ENCODE results near the gene MFSD6. TPM values are rescaled to one million over a fixed set of nuclear protein-coding genes. Genes with fewer than 3 reads are reported as not detected.

The MFSD6 gene
- total and polyA plus RNA-seq, 4 donors: 15.0 to 52.0 (median 42.3) TPM

DNA sequence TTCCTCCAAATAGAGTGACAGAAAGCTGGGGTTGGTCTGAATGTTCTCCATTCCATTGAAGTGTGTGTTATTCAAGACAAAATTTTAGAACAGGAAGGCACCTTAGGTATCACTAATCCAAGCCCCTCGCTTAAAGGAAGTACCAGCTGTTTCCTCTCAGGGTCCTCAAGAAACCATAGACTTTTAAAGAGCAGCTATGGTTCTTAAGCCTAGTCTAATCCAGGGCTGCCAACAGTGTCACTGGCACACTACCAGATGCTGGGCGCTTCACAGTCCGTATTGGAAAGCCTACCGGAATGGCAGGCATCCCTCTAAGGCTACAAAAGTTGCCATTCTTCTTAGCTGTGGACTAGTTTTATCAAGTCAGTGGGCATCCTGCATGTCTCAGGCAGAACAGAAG is 124.4 kb downstream of the MFSD6 start:
- no peaks in the 10 kb centered on the region for H3K36me3 ChIP-seq (ENCODE audit: control insufficient read depth, insufficient read depth, low read length)
- H3K27ac ChIP-seq (ENCODE audit: low read depth, low read length): no peak overlapping the region
- 74% methylated on average over 4 of the region's 4 CpGs for WGBS (ENCODE audit: insufficient coverage)
- DNase-seq (ENCODE audit: low read depth in 4 of 6, low spot score in 6 of 6): peak in 1 of 6 donors; percentile 21
- no peaks in the 10 kb centered on the region for H3K27me3 ChIP-seq (ENCODE audit: control insufficient read depth, insufficient read depth, low read length)
- no peaks in the 10 kb centered on the region for H3K9me3 ChIP-seq (ENCODE audit: control insufficient read depth, insufficient read depth, low read length)
- H3K4me3 ChIP-seq (ENCODE audit: low read depth, low read length): no peak overlapping the region
- H3K4me1 ChIP-seq (ENCODE audit: control insufficient read depth, insufficient read depth, low read length): peaks cover 7% of the 10 kb centered on the region

DNA sequence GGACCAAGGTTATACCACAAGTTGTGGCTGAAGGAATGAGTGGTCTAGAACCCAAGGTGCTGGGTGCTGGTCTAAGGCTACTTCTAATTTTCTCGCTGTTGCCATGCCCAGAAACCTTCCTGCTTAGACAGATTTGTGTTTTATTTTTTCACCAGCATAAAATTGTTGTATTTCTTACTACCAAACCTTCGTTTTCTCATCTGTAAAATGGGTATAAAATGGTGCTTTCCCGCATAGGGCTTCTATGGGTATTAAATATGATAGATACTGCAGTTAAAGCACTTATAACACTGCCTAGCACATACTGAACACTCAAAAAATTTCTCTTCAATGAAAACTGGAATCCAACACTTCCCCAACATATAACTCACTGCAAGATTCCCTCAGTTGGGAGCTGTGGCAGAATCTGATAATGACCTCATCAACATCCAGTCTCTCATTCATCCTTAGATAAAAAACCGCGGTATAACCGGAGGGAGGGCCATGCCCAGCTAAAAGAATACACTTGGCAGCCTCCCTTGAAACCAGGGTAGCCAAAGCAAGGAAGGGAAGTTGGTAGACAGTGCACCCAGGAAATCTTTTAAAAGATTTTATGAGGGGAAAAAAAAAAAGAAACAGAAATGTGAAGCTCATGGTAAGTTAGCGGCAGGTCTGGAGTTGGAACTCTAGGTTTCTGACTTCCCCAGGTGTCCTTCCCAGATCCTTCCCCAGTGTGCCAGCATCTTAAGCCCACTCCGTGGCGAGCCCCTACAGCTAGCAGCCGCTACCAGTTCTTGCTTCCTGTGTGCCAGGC is 125.2 kb downstream of the MFSD6 start:
- Histone ChIP-seq H3K36me3 (ENCODE audit: control insufficient read depth, insufficient read depth, low read length) (no peaks in the 10 kb centered on the region), H3K4me3 (ENCODE audit: low read depth, low read length) (peak overlapping the region; percentile 72), H3K27ac (ENCODE audit: low read depth, low read length) (peak overlapping the region; percentile 84), H3K4me1 (ENCODE audit: control insufficient read depth, insufficient read depth, low read length) (peaks cover 7% of the 10 kb centered on the region), H3K9me3 (ENCODE audit: control insufficient read depth, insufficient read depth, low read length) (peaks cover 2% of the 10 kb centered on the region), H3K27me3 (ENCODE audit: control insufficient read depth, insufficient read depth, low read length) (no peaks in the 10 kb centered on the region)
- 88% methylated on average over 3 of the region's 10 CpGs for WGBS (ENCODE audit: insufficient coverage)
- peak in 1 of 6 donors; percentile 8 for DNase-seq (ENCODE audit: low read depth in 4 of 6, low spot score in 6 of 6)

DNA sequence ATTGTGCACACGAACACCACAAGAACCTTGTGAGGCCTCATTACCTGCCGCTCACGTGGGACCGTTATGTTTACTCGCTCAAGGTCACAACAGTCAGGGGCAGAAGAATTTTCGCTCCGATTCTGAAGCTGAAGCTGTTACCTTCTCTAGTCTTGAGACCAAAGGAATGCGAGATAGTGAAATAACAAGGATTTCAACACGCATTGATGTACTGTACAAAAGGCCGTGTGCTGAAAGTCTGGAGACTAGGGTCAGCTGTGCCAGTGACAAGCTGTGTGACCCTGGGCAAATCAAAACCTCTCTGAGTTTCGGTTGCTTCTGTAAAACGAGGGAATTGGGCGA is 125.8 kb downstream of the MFSD6 start:
- Histone ChIP-seq H3K4me1 (ENCODE audit: control insufficient read depth, insufficient read depth, low read length) (peaks cover 7% of the 10 kb centered on the region), H3K27me3 (ENCODE audit: control insufficient read depth, insufficient read depth, low read length) (no peaks in the 10 kb centered on the region), H3K36me3 (ENCODE audit: control insufficient read depth, insufficient read depth, low read length) (no peaks in the 10 kb centered on the region), H3K9me3 (ENCODE audit: control insufficient read depth, insufficient read depth, low read length) (peaks cover 6% of the 10 kb centered on the region), H3K4me3 (ENCODE audit: low read depth, low read length) (peak overlapping the region; percentile 72), H3K27ac (ENCODE audit: low read depth, low read length) (peak overlapping the region; percentile 84)
- 41% methylated on average over 13 of the region's 13 CpGs for WGBS (ENCODE audit: insufficient coverage)
- peak in 2 of 6 donors; percentile 22 to 33 for DNase-seq (ENCODE audit: low read depth in 4 of 6, low spot score in 6 of 6)

DNA sequence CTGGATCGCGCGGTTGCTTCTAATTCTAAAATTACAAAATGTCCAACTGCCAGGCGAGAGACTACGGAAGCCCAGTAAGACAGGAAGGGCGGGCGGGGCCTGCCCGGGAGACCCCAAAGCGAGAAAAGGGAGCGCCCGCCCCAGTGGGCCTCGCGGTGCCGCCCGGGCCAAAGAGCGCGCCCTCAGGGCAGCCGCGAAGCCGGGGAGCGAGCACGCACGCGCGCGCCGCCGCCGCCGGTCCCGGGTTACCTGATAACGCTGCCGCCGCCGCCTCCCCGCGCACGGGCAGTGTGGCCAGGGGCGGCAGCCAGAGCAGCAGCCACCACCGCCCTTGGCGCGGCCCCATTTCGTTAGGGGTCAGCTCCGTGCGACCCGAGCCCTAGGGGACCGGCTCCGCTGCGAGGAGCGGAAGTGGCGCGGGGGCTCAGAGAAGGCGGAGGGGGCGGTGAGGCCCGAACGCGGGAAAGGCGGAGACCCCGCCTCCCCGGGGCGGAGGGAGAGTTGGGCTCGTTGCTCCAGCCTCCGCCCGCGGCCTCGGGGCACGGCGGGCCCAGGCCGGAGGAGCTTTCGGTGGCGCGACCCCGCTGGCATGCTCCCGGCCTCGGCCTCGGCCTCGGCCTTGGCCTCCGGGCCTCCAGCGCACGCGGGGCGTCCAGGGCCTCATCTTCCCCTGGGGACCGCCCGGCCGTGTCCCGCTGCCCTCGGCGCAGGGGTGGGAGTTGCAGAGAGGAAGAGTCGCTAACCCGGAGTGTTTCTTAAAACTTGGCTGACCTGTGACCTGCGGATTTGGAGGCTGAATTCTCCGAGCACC is 126.4 kb downstream of the MFSD6 start, which contains the start of gene NEMP2:
NEMP2 (minus strand) TSS at position 413 of the 811 bp plus-strand sequence; CDS start at position 346, 67 bp downstream.
- DNase-seq (ENCODE audit: low read depth in 4 of 6, low spot score in 6 of 6): peak; percentile 38 to 91 (median 63)
- Histone ChIP-seq H3K36me3 (ENCODE audit: control insufficient read depth, insufficient read depth, low read length) (no peaks in the 10 kb centered on the region), H3K9me3 (ENCODE audit: control insufficient read depth, insufficient read depth, low read length) (peaks cover 6% of the 10 kb centered on the region), H3K4me1 (ENCODE audit: control insufficient read depth, insufficient read depth, low read length) (peaks cover 7% of the 10 kb centered on the region), H3K27me3 (ENCODE audit: control insufficient read depth, insufficient read depth, low read length) (no peaks in the 10 kb centered on the region), H3K27ac (ENCODE audit: low read depth, low read length) (peak within 1 kb of the TSS; percentile 84), H3K4me3 (ENCODE audit: low read depth, low read length) (peak within 1 kb of the TSS; percentile 72)
- under 1% methylated on average over 91 of the region's 92 CpGs for WGBS (ENCODE audit: insufficient coverage)

- H3K4me1 ChIP-seq (ENCODE audit: control insufficient read depth, insufficient read depth, low read length): peaks cover 7% of the 10 kb centered on the region
- peak overlapping the region; percentile 84 for H3K27ac ChIP-seq (ENCODE audit: low read depth, low read length)
- WGBS (ENCODE audit: insufficient coverage): 0% methylated on average over 1 of the region's 7 CpGs
- no peaks in the 10 kb centered on the region for H3K27me3 ChIP-seq (ENCODE audit: control insufficient read depth, insufficient read depth, low read length)
- H3K36me3 ChIP-seq (ENCODE audit: control insufficient read depth, insufficient read depth, low read length): no peaks in the 10 kb centered on the region
- H3K9me3 ChIP-seq (ENCODE audit: control insufficient read depth, insufficient read depth, low read length): peaks cover 6% of the 10 kb centered on the region
- H3K4me3 ChIP-seq (ENCODE audit: low read depth, low read length): peak overlapping the region; percentile 72
- DNase-seq (ENCODE audit: low read depth in 4 of 6, low spot score in 6 of 6): no peak
These were observed 126.9 kb downstream of the MFSD6 start for GRCh38 chr2:190535121-190535439.

- peak in 2 of 6 donors; percentile 5 to 7 for DNase-seq (ENCODE audit: low read depth in 4 of 6, low spot score in 6 of 6)
- H3K27ac ChIP-seq (ENCODE audit: low read depth, low read length): peak overlapping the region; percentile 84
- H3K9me3 ChIP-seq (ENCODE audit: control insufficient read depth, insufficient read depth, low read length): peaks cover 9% of the 10 kb centered on the region
- H3K36me3 ChIP-seq (ENCODE audit: control insufficient read depth, insufficient read depth, low read length): no peaks in the 10 kb centered on the region
- H3K27me3 ChIP-seq (ENCODE audit: control insufficient read depth, insufficient read depth, low read length): no peaks in the 10 kb centered on the region
- H3K4me1 ChIP-seq (ENCODE audit: control insufficient read depth, insufficient read depth, low read length): peaks cover 7% of the 10 kb centered on the region
- no CpG with 5 or more reads among the region's 1 CpG for WGBS (ENCODE audit: insufficient coverage)
- peak overlapping the region; percentile 72 for H3K4me3 ChIP-seq (ENCODE audit: low read depth, low read length)
These were observed 127.4 kb downstream of the MFSD6 start for GRCh38 chr2:190535586-190535985.

GRCh38 chr2:190537765-190538164 is 129.6 kb downstream of the MFSD6 start:
- no peaks in the 10 kb centered on the region for H3K36me3 ChIP-seq (ENCODE audit: control insufficient read depth, insufficient read depth, low read length)
- no peak overlapping the region for H3K27ac ChIP-seq (ENCODE audit: low read depth, low read length)
- no peaks in the 10 kb centered on the region for H3K27me3 ChIP-seq (ENCODE audit: control insufficient read depth, insufficient read depth, low read length)
- WGBS (ENCODE audit: insufficient coverage): no CpG with 5 or more reads among the region's 1 CpG
- H3K4me1 ChIP-seq (ENCODE audit: control insufficient read depth, insufficient read depth, low read length): peaks cover 7% of the 10 kb centered on the region
- no peak overlapping the region for H3K4me3 ChIP-seq (ENCODE audit: low read depth, low read length)
- H3K9me3 ChIP-seq (ENCODE audit: control insufficient read depth, insufficient read depth, low read length): peaks cover 13% of the 10 kb centered on the region
- peak in 1 of 6 donors; percentile 9 for DNase-seq (ENCODE audit: low read depth in 4 of 6, low spot score in 6 of 6)

DNA sequence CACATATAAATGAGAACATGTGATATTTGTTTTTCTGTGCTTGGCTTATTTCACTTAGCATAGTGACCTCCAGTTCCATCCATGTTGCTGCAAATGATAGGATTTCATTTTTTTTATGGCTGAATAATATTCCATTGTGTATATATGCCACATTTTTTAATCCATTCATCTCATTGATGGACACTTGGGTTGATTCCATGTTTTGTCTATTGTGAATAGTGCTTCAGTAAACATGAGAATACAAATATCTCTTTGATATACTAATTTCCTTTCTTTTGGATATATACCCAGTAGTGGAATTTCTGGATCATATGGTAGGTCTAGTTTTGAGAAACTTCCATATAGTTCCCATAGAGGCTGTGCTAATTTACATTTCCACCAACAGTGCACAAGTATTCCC is 130.0 kb downstream of the MFSD6 start:
- no peak overlapping the region for H3K4me3 ChIP-seq (ENCODE audit: low read depth, low read length)
- H3K36me3 ChIP-seq (ENCODE audit: control insufficient read depth, insufficient read depth, low read length): no peaks in the 10 kb centered on the region
- no peaks in the 10 kb centered on the region for H3K27me3 ChIP-seq (ENCODE audit: control insufficient read depth, insufficient read depth, low read length)
- peaks cover 7% of the 10 kb centered on the region for H3K4me1 ChIP-seq (ENCODE audit: control insufficient read depth, insufficient read depth, low read length)
- H3K27ac ChIP-seq (ENCODE audit: low read depth, low read length): no peak overlapping the region
- no peak for DNase-seq (ENCODE audit: low read depth in 4 of 6, low spot score in 6 of 6)
- peaks cover 13% of the 10 kb centered on the region for H3K9me3 ChIP-seq (ENCODE audit: control insufficient read depth, insufficient read depth, low read length)

DNA sequence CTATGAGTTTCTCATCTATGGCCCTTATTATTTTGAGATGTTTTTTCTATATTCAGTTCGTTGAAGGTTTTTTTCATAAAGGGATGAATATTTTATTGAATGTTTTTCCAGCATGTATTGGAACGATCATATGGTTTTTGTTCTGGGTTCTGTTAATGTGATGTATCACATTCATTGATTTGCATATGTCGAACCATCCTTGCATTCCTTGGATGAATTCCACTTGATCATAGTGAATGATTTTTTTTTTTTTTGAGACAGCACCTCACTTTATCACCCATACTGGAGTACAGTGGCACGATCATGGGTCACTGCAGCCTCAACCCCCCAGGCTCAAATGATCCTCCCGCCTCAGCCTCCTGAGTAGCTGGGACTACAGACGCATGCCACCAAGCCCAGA is 131.9 kb downstream of the MFSD6 start:
- Histone ChIP-seq H3K27me3 (ENCODE audit: control insufficient read depth, insufficient read depth, low read length) (no peaks in the 10 kb centered on the region), H3K9me3 (ENCODE audit: control insufficient read depth, insufficient read depth, low read length) (peaks cover 13% of the 10 kb centered on the region), H3K4me1 (ENCODE audit: control insufficient read depth, insufficient read depth, low read length) (no peaks in the 10 kb centered on the region), H3K27ac (ENCODE audit: low read depth, low read length) (no peak overlapping the region), H3K4me3 (ENCODE audit: low read depth, low read length) (no peak overlapping the region), H3K36me3 (ENCODE audit: control insufficient read depth, insufficient read depth, low read length) (no peaks in the 10 kb centered on the region)
- DNase-seq (ENCODE audit: low read depth in 4 of 6, low spot score in 6 of 6): no peak
- 100% methylated on average over 1 of the region's 6 CpGs for WGBS (ENCODE audit: insufficient coverage)
